Mesothelial cell of epicardium (in vitro differentiated cells): ENCODE measurements around the gene ATP9A. TPM values are rescaled to one million over a fixed set of nuclear protein-coding genes. Genes with fewer than 3 reads are reported as not detected.

ENCODE experiments used
- DNase-seq, 2 experiments: peaks; one replicate each; pipeline ENCODE4 v3.0.0; 2021; ENCODE audit warnings: low spot score in 2 of 2; ENCODE audit not compliant: unreplicated experiment in 2 of 2
- H3K27ac Mint-ChIP-seq: 2 replicates; pipeline ENCODE4 v1.8.0; 2021; ENCODE audit warnings: mixed read lengths
- H3K27me3 Mint-ChIP-seq: 2 replicates; pipeline ENCODE4 v1.8.0; 2021; ENCODE audit warnings: low read depth, mixed read lengths
- H3K36me3 Mint-ChIP-seq: 2 replicates; pipeline ENCODE4 v1.8.0; 2021; ENCODE audit warnings: mixed read lengths
- H3K4me1 Mint-ChIP-seq: 2 replicates; pipeline ENCODE4 v1.8.0; 2021; ENCODE audit warnings: mixed read lengths
- H3K4me3 Mint-ChIP-seq: 2 replicates; pipeline ENCODE4 v1.8.0; 2021; ENCODE audit warnings: mild to moderate bottlenecking, moderate library complexity, mixed read lengths
- H3K9me3 Mint-ChIP-seq: 2 replicates; pipeline ENCODE4 v1.8.0; 2021; ENCODE audit warnings: mixed read lengths
- CTCF ChIP-seq: fragments of 200-600 bp; sonication (generic); IDR thresholded peaks from one replicate; pipeline ENCODE4 v1.5.0; 2021; ENCODE audit warnings: antibody characterized with exemption; ENCODE audit not compliant: unreplicated experiment
- total RNA-seq: library from RNA; stranded (reverse); gene quantifications from 3 replicates; pipeline ENCODE4 v1.2.1, GENCODE V29; 2021

The ATP9A gene
- total RNA-seq, 1 donor from 2014 or later, result 80.0 TPM

- Mint-ChIP-seq H3K36me3 (peaks cover 59% of the 10 kb centered on the region), H3K4me1 (no peaks in the 10 kb centered on the region), H3K9me3 (no peaks in the 10 kb centered on the region), H3K4me3 (no peak overlapping the region), H3K27ac (no peak overlapping the region), H3K27me3 (no peaks in the 10 kb centered on the region)
- no peak for DNase-seq
- TF ChIP-seq CTCF, result no peak
Measured at GRCh38 chr20:51667491-51667890, 100.7 kb downstream of the ATP9A start.

- Mint-ChIP-seq H3K4me3 (no peak overlapping the region), H3K36me3 (peaks cover 56% of the 10 kb centered on the region), H3K9me3 (no peaks in the 10 kb centered on the region), H3K4me1 (no peaks in the 10 kb centered on the region), H3K27me3 (no peaks in the 10 kb centered on the region), H3K27ac (no peak overlapping the region)
- DNase-seq, result no peak
- no peak for TF ChIP-seq CTCF
Measured at GRCh38 chr20:51667002-51667408, 101.2 kb downstream of the ATP9A start.

- no peak for TF ChIP-seq CTCF
- Mint-ChIP-seq H3K4me3 (no peak overlapping the region), H3K36me3 (peaks cover 51% of the 10 kb centered on the region), H3K9me3 (no peaks in the 10 kb centered on the region), H3K4me1 (no peaks in the 10 kb centered on the region), H3K27ac (no peak overlapping the region), H3K27me3 (no peaks in the 10 kb centered on the region)
- no peak for DNase-seq
Measured at GRCh38 chr20:51666126-51666525, 102.1 kb downstream of the ATP9A start.

GRCh38 chr20:51665543-51666118 is 102.6 kb downstream of the ATP9A start:
- peaks cover 2% of the 10 kb centered on the region for H3K4me1 Mint-ChIP-seq
- no peak overlapping the region for H3K27ac Mint-ChIP-seq
- no peak overlapping the region for H3K4me3 Mint-ChIP-seq
- H3K27me3 Mint-ChIP-seq, result no peaks in the 10 kb centered on the region
- DNase-seq, result no peak
- no peak for TF ChIP-seq CTCF
- peaks cover 46% of the 10 kb centered on the region for H3K36me3 Mint-ChIP-seq
- no peaks in the 10 kb centered on the region for H3K9me3 Mint-ChIP-seq

- Mint-ChIP-seq H3K4me3 (no peak overlapping the region), H3K36me3 (peaks cover 21% of the 10 kb centered on the region), H3K9me3 (no peaks in the 10 kb centered on the region), H3K4me1 (peaks cover 9% of the 10 kb centered on the region), H3K27me3 (no peaks in the 10 kb centered on the region), H3K27ac (peak overlapping the region; percentile 50)
- DNase-seq, result no peak
- no peak for TF ChIP-seq CTCF
Measured at GRCh38 chr20:51661609-51662178, 106.5 kb downstream of the ATP9A start.
